AG04449 (cell line): Measurements from ENCODE around the gene ITLN2.

Source experiments
- CTCF ChIA-PET: fragments of 350-600 bp; formaldehyde crosslinking; extraction: SDS; loops from one replicate; lab custom pipeline; 2021; ENCODE audit warnings: antibody characterized with exemption; lab: Yijun Ruan, JAX
- POLR2A ChIA-PET: fragments of 400-600, 350-600 bp; formaldehyde crosslinking; extraction: SDS; loops from one replicate; lab custom pipeline; 2020; ENCODE audit warnings: antibody characterized with exemption, inconsistent platforms; lab: Yijun Ruan, JAX
- DNase-seq: peaks from one replicate; pipeline ENCODE4 v3.0.0-alpha.2; 2010; ENCODE audit warnings: low read depth, low spot score
- H3K4me3 ChIP-seq: 2 replicates; pipeline ENCODE4 v1.5.1; 2011; ENCODE audit warnings: low read depth, mild to moderate bottlenecking, control low read depth, low read length
- TF ChIP-seq, protein P1 (sequence below): IDR thresholded peaks from one replicate; pipeline ENCODE4 v1.5.1; 2011; ENCODE audit warnings: mild to moderate bottlenecking, moderate library complexity, low read length, control low read depth, inconsistent platforms; ENCODE audit not compliant: insufficient read depth; ENCODE audit errors: missing control alignments

Gene ITLN2

DNA sequence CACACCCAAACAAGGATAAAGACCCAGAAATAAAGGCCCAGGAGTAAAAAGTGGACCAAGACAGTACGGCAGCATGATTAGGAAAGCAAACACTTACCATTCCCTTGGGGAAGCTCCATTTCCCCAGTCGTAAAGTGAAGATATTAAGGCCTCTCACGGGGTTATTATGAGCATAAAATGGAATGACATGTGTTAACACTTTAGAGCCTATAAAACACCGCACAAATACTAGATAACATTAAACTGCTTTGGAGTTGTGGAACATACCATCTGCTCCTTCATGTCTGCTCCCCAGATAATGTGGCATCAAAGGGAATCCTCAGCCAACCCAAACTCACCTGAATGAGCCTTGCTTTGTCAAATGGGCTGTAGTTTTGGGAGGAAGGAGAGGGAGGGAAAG, 8.9 kb upstream of the ITLN2 start:
- no peak overlapping the region for H3K4me3 ChIP-seq
- CTCF ChIA-PET, result interaction anchor here (1.0 to 2.5 kb wide), 3 partner anchors 8 to 27 kb away, joined by 3 to 7 read pairs (median 5); no protein-coding TSS in a partner anchor
- POLR2A ChIA-PET, result no interaction called here
- DNase-seq, result no peak
- TF ChIP-seq, protein P1, sequence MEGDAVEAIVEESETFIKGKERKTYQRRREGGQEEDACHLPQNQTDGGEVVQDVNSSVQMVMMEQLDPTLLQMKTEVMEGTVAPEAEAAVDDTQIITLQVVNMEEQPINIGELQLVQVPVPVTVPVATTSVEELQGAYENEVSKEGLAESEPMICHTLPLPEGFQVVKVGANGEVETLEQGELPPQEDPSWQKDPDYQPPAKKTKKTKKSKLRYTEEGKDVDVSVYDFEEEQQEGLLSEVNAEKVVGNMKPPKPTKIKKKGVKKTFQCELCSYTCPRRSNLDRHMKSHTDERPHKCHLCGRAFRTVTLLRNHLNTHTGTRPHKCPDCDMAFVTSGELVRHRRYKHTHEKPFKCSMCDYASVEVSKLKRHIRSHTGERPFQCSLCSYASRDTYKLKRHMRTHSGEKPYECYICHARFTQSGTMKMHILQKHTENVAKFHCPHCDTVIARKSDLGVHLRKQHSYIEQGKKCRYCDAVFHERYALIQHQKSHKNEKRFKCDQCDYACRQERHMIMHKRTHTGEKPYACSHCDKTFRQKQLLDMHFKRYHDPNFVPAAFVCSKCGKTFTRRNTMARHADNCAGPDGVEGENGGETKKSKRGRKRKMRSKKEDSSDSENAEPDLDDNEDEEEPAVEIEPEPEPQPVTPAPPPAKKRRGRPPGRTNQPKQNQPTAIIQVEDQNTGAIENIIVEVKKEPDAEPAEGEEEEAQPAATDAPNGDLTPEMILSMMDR, result no peak

DNA sequence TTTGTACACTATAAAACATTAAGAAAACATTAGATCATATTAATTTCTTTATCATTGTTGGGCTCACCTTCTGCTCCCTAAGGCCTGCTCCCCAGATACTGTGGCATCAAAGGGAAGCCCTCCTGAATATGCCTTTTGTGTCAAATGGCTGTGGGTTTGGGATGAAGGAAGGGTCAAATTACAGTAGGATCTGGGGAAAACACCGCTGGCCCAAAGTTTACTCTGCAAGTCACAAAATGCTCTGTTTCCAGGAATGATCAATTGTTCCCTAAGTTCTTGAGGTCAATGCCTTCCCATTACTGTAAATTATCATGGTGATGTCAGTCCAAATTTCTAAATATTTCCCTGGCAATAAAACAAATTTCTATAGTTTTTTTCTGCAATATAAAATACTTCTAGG, 6.8 kb upstream of the ITLN2 start:
- no peak for DNase-seq
- TF ChIP-seq, protein P1, result no peak
- H3K4me3 ChIP-seq, result no peak overlapping the region
- ChIA-PET POLR2A (no interaction called here), CTCF (no interaction called here)

DNA sequence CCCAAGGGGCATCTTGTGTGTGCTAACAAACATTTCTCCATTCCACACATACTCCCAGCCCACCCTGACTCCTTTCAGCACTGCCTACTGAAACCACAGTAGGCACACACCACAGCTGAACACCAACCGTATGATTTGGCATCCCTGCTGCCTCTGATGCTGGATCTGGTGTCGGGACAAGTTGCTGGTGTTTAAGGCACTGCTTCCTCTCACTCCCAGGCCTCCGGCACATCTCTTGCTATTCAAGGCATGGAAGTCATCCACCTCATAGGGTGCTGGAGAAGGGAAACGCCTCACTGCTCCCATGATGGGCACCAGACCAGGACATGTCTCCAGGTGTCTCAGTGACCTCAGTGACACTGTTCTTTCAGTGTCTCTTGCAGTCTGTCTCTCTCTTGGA, 2.4 kb upstream of the ITLN2 start:
- TF ChIP-seq, protein P1, result no peak
- POLR2A ChIA-PET, result no interaction called here
- H3K4me3 ChIP-seq, result no peak overlapping the region
- no peak for DNase-seq
- CTCF ChIA-PET, result no interaction called here

DNA sequence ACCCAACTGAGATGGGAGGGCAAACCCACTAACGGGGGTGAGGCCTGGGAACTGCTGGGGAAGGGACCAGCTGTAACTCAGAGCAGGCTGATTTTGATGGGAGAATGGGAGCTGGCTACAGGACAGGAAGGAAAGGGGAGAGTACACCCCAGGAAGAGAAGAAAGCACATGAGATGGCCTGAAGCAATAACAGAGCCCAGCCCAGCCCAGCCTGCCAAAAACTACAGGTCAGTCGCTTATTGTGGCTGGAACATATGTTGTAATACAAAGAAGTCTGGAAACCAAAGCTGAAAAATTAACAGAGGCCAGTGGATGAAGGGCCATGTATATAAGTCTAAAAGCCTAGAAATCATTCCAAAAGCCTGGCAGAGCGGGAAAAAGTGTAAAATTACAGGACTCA, 1.6 kb downstream of the ITLN2 start:
- CTCF ChIA-PET, result interaction anchor here (1.2 to 5.9 kb wide), 6 partner anchors 18 to 272 kb away, joined by 3 to 57 read pairs (median 3); no protein-coding TSS in a partner anchor
- TF ChIP-seq, protein P1, result no peak
- DNase-seq, result no peak
- H3K4me3 ChIP-seq, result no peak overlapping the region
- POLR2A ChIA-PET, result no interaction called here

DNA sequence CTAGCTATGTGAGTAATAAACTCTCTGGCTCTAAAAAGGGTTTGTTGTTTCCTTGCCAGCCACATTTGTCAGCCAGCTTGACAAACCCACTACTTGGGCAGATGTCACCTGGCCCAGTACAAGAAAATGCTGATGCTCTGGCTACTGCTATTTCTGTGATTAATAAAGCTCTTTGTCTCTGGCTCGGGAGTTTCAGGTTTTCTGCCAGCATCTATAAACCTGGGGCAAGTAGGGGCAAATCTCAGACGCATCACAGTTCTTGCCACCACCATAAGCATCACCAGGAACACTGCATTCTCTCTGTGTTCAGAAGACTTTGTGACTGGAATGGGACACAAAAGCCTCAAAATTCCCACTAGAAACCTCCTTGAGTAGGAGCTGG, 2.5 kb downstream of the ITLN2 start:
- CTCF ChIA-PET, result interaction anchor here (0.7 to 5.9 kb wide), 17 partner anchors 12 to 280 kb away, joined by 3 to 57 read pairs (median 3); no protein-coding TSS in a partner anchor
- no peak for DNase-seq
- TF ChIP-seq, protein P1, result no peak
- no peak overlapping the region for H3K4me3 ChIP-seq
- POLR2A ChIA-PET, result no interaction called here

DNA sequence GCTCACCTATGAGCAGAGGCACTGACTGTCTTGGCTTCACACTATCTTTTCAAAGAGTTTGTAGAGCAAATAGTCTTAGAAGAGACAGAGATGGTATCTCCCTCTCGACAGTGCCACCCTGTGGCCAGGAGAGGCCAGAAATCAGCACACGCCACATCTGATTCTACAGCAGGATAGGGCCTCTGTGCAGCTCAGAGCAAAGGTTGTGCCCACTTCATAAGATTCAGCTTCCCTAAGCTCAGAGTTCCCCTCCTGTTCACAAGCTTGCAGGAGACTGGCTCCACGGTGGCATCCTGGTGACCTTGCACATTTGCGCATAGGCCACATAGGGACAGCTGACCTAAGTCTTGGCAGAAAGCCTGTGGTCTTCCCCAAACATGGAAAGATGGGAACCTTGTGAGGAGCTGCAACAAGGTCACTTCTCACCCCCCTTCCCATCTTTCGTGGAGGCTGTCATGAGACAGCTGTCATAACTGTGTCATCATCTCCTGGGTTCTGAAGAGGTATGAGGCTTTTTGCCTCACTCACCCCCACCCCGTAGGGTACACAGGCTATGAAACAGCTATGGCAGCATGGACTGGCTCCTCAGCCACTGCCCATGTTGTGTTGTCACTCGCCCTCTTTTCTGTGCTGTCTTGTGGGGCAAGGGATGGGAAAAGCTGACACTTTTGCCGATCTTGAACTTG, 3.0 kb downstream of the ITLN2 start:
- DNase-seq, result no peak
- TF ChIP-seq, protein P1, result peak; percentile 66
- POLR2A ChIA-PET, result no interaction called here
- H3K4me3 ChIP-seq, result no peak overlapping the region
- CTCF ChIA-PET, result interaction anchor here (0.7 to 5.9 kb wide), 14 partner anchors 12 to 280 kb away, joined by 3 to 57 read pairs (median 4); no protein-coding TSS in a partner anchor
